Germinal center (tissue), 1 donor: Measurements from ENCODE around the gene CRADD.
"Not testable (repeated sequence)": the region's sequence is repeated elsewhere in the genome, so short reads cannot be mapped to it uniquely, and the experiment has no call there.

ENCODE experiments used
- DNase-seq: peaks from one replicate; pipeline ENCODE4 v3.0.0; 2012; ENCODE audit warnings: mixed read lengths, low spot score

CRADD gene

GRCh38 chr12:93901739-93902138 lies 224.6 kb downstream of the CRADD start:
- DNase-seq: no peak

- no peak for DNase-seq
Measured at GRCh38 chr12:93902192-93902591, 225.0 kb downstream of the CRADD start.

GRCh38 chr12:93902736-93903562 lies 225.8 kb downstream of the CRADD start:
- DNase-seq: no peak

GRCh38 chr12:93904124-93904523 lies 226.9 kb downstream of the CRADD start:
- DNase-seq: no peak

- no peak for DNase-seq
Measured at GRCh38 chr12:93908264-93908663, 231.1 kb downstream of the CRADD start.

- DNase-seq: no peak
Measured at GRCh38 chr12:93908846-93909567, 231.8 kb downstream of the CRADD start.

GRCh38 chr12:93911396-93911795 lies 234.2 kb downstream of the CRADD start:
- no peak for DNase-seq

- DNase-seq: no peak
Measured at GRCh38 chr12:93912086-93912733, 235.0 kb downstream of the CRADD start.

- no peak for DNase-seq
Measured at GRCh38 chr12:93913845-93914244, 236.7 kb downstream of the CRADD start.

- no peak for DNase-seq
Measured at GRCh38 chr12:93914281-93914680, 237.1 kb downstream of the CRADD start.

- DNase-seq: no peak
Measured at GRCh38 chr12:93915411-93915810, 238.2 kb downstream of the CRADD start.

- DNase-seq: no peak
Measured at GRCh38 chr12:93916402-93916801, 239.2 kb downstream of the CRADD start.

GRCh38 chr12:93918262-93918661 lies 241.1 kb downstream of the CRADD start:
- no peak for DNase-seq

GRCh38 chr12:93918900-93919299 lies 241.7 kb downstream of the CRADD start:
- no peak for DNase-seq

- DNase-seq: no peak
Measured at GRCh38 chr12:93921521-93921920, 244.3 kb downstream of the CRADD start.

- DNase-seq: no peak
Measured at GRCh38 chr12:93922583-93923006, 245.4 kb downstream of the CRADD start.

- no peak for DNase-seq
Measured at GRCh38 chr12:93924367-93924766, 247.2 kb downstream of the CRADD start.

GRCh38 chr12:93925585-93926205 lies 248.5 kb downstream of the CRADD start:
- DNase-seq: no peak

GRCh38 chr12:93926237-93926636 lies 249.1 kb downstream of the CRADD start:
- no peak for DNase-seq

GRCh38 chr12:93929081-93929480 lies 251.9 kb downstream of the CRADD start:
- DNase-seq: not testable (repeated sequence)

- no peak for DNase-seq
Measured at GRCh38 chr12:93937812-93938211, 260.6 kb downstream of the CRADD start.

- DNase-seq: no peak
Measured at GRCh38 chr12:93938317-93938716, 261.1 kb downstream of the CRADD start.
